ENCODE data around the gene SLC39A11. TPM values are rescaled to one million over a fixed set of nuclear protein-coding genes. Genes with fewer than 3 reads are reported as not detected.

Gene SLC39A11
- total and polyA plus RNA-seq, 4 donors: 9.3 to 49.3 (median 24.7) TPM

DNA sequence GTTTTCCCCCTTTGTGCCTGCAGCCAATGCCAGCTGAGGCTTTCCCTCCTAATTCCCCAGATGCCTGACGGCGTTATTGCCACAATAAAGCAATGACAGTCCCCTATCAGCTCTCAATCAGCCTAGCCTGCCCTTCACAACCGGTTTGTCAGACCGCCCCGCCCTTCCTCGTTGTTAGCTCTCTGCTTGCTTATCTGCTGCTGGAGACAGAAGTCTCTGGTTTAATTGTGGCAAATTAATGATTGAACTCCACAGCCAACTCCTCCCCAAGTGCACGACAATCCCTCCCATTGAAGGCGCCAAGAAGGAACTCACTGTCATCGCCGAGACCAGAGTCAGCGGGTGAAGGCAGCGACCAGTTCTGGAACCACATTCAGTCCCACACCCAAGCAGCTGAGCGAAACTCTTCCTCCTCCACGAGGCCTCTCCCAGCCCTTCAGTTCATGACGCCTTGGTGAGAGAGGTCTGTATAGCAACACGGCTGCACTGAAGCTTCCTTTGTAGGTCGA is 474.4 kb downstream of the SLC39A11 start:
- TF ChIP-seq, protein P1, sequence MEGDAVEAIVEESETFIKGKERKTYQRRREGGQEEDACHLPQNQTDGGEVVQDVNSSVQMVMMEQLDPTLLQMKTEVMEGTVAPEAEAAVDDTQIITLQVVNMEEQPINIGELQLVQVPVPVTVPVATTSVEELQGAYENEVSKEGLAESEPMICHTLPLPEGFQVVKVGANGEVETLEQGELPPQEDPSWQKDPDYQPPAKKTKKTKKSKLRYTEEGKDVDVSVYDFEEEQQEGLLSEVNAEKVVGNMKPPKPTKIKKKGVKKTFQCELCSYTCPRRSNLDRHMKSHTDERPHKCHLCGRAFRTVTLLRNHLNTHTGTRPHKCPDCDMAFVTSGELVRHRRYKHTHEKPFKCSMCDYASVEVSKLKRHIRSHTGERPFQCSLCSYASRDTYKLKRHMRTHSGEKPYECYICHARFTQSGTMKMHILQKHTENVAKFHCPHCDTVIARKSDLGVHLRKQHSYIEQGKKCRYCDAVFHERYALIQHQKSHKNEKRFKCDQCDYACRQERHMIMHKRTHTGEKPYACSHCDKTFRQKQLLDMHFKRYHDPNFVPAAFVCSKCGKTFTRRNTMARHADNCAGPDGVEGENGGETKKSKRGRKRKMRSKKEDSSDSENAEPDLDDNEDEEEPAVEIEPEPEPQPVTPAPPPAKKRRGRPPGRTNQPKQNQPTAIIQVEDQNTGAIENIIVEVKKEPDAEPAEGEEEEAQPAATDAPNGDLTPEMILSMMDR (IDR thresholded peaks at IDR 0.05; ENCODE audit: control extremely low read depth, extremely low read depth): no peak
- Histone ChIP-seq H3K27ac (ENCODE audit: low read depth in 1 of 2, low read length in 1 of 2) (no peak overlapping the region), H3K9ac (ENCODE audit: insufficient read depth in 1 of 2, low read length in 2 of 2) (no peak overlapping the region), H3K9me3 (ENCODE audit: control insufficient read depth in 4 of 4, insufficient read depth in 3 of 4, low read length in 3 of 4) (peaks cover 0 to 3% (median 0%) of the 10 kb centered on the region in 4 donors), H3K4me3 (no peak overlapping the region), H3K4me1 (ENCODE audit: control insufficient read depth in 5 of 5, insufficient read depth in 5 of 5, low read length in 5 of 5) (peaks cover 0 to 7% (median 0%) of the 10 kb centered on the region in 5 donors), H3K27me3 (ENCODE audit: control insufficient read depth in 3 of 3, insufficient read depth in 3 of 3, low read length in 2 of 3) (peaks cover 3 to 4% (median 4%) of the 10 kb centered on the region in 3 donors), H3K36me3 (ENCODE audit: control insufficient read depth in 4 of 4, insufficient read depth in 4 of 4, low read length in 4 of 4) (no peaks in the 10 kb centered on the region)
- ATAC-seq (ENCODE audit: insufficient read depth, low FRiP score) (no peak), DNase-seq (peak; percentile 36 to 65 (median 56))
- WGBS, 2 donors: 11 to 13% methylated on average over 17 of the region's 17 CpGs

DNA sequence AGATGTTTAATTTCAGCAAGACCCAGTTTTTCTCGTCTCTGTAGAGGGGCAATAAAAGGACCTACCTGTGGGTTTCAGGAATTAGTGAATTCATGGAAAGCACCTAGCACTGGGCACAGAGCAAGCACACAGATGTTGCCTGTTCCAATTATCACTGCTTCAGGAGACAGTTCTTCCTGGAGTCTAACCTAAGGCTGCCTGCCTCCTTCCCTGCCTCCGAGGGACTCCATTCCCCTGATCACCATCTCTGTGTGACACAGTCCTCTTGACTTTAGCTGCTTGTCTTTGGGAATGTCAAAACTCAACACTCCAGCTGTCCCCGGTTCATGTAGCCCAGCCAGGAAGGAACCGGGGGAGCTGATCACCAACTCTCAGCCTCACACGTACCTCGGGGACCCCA is 474.9 kb downstream of the SLC39A11 start:
- Histone ChIP-seq H3K27ac (ENCODE audit: low read depth in 1 of 2, low read length in 1 of 2) (no peak overlapping the region), H3K9ac (ENCODE audit: insufficient read depth in 1 of 2, low read length in 2 of 2) (no peak overlapping the region), H3K4me1 (ENCODE audit: control insufficient read depth in 5 of 5, insufficient read depth in 5 of 5, low read length in 5 of 5) (peaks cover 0 to 7% (median 0%) of the 10 kb centered on the region in 5 donors), H3K36me3 (ENCODE audit: control insufficient read depth in 4 of 4, insufficient read depth in 4 of 4, low read length in 4 of 4) (no peaks in the 10 kb centered on the region), H3K27me3 (ENCODE audit: control insufficient read depth in 3 of 3, insufficient read depth in 3 of 3, low read length in 2 of 3) (peaks cover 3 to 4% (median 4%) of the 10 kb centered on the region in 3 donors), H3K9me3 (ENCODE audit: control insufficient read depth in 4 of 4, insufficient read depth in 3 of 4, low read length in 3 of 4) (peaks cover 0 to 3% (median 0%) of the 10 kb centered on the region in 4 donors), H3K4me3 (no peak overlapping the region)
- ATAC-seq (ENCODE audit: insufficient read depth, low FRiP score) (no peak), DNase-seq (no peak)
- TF ChIP-seq, protein P1 (IDR thresholded peaks at IDR 0.05; ENCODE audit: control extremely low read depth, extremely low read depth): no peak
- WGBS, 2 donors: 43 to 60% methylated on average over 6 of the region's 6 CpGs

DNA sequence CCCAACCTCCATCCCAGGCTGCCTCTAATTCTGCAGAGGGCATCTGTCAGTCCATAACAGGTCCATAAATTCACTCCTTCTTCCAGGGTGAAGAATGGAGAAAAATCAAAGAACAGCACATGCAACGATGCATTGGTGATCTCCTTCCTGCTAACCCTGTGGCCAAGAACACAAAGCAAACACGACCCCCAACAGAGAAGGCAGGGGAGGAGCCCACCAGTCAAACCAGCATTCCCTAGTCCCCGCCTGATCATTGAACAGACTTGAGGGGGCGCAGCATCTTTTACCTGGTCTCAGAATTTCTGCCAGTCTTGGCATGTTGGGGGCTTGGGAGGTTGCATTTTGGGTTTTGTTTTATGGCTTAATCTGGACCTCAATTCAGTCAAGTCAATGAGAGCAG is 476.0 kb downstream of the SLC39A11 start:
- TF ChIP-seq, protein P1 (IDR thresholded peaks at IDR 0.05; ENCODE audit: control extremely low read depth, extremely low read depth): no peak
- ATAC-seq (ENCODE audit: insufficient read depth, low FRiP score) (no peak), DNase-seq (no peak)
- Histone ChIP-seq H3K36me3 (ENCODE audit: control insufficient read depth in 4 of 4, insufficient read depth in 4 of 4, low read length in 4 of 4) (no peaks in the 10 kb centered on the region), H3K9me3 (ENCODE audit: control insufficient read depth in 4 of 4, insufficient read depth in 3 of 4, low read length in 3 of 4) (peaks cover 0 to 1% (median 0%) of the 10 kb centered on the region in 4 donors), H3K4me3 (no peak overlapping the region), H3K4me1 (ENCODE audit: control insufficient read depth in 5 of 5, insufficient read depth in 5 of 5, low read length in 5 of 5) (peaks cover 0 to 7% (median 0%) of the 10 kb centered on the region in 5 donors), H3K9ac (ENCODE audit: insufficient read depth in 1 of 2, low read length in 2 of 2) (no peak overlapping the region), H3K27me3 (ENCODE audit: control insufficient read depth in 3 of 3, insufficient read depth in 3 of 3, low read length in 2 of 3) (peaks cover 0 to 4% (median 3%) of the 10 kb centered on the region in 3 donors), H3K27ac (ENCODE audit: low read depth in 1 of 2, low read length in 1 of 2) (no peak overlapping the region)
- WGBS, 2 donors: 68% methylated on average over 4 of the region's 4 CpGs

DNA sequence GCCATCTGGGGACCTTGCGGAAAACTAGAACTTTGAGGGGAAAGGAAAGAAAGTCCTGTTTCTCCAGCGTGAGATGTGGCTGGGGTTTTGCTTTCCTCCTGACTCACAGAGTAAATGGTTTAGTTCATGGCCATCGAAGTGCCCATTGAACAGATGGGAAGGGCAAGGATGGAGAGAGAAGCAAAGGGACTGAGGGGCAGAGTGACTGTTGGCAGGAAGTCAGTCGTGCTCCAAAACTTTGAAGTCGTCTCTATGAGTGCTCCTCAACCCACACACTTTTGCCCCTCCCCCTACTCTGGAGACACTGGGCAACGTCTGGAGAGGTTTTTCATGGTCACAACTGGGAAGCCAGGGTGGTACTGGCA is 476.9 kb downstream of the SLC39A11 start:
- Histone ChIP-seq H3K27ac (ENCODE audit: low read depth in 1 of 2, low read length in 1 of 2) (no peak overlapping the region), H3K4me3 (no peak overlapping the region), H3K27me3 (ENCODE audit: control insufficient read depth in 3 of 3, insufficient read depth in 3 of 3, low read length in 2 of 3) (peaks cover 0 to 4% (median 3%) of the 10 kb centered on the region in 3 donors), H3K4me1 (ENCODE audit: control insufficient read depth in 5 of 5, insufficient read depth in 5 of 5, low read length in 5 of 5) (peaks cover 0 to 7% (median 0%) of the 10 kb centered on the region in 5 donors), H3K9ac (ENCODE audit: insufficient read depth in 1 of 2, low read length in 2 of 2) (no peak overlapping the region), H3K36me3 (ENCODE audit: control insufficient read depth in 4 of 4, insufficient read depth in 4 of 4, low read length in 4 of 4) (no peaks in the 10 kb centered on the region), H3K9me3 (ENCODE audit: control insufficient read depth in 4 of 4, insufficient read depth in 3 of 4, low read length in 3 of 4) (peaks cover 0 to 1% (median 0%) of the 10 kb centered on the region in 4 donors)
- 42 to 56% methylated on average over 6 of the region's 6 CpGs for WGBS, 2 donors
- no peak for ATAC-seq (ENCODE audit: insufficient read depth, low FRiP score)
- peak in 1 of 3 donors; percentile 17 for DNase-seq
- TF ChIP-seq, protein P1 (IDR thresholded peaks at IDR 0.05; ENCODE audit: control extremely low read depth, extremely low read depth): no peak

Data from lung (tissue), 12 donors.